ENCODE results near the gene RAVER2. TPM values are rescaled to one million over a fixed set of nuclear protein-coding genes. Genes with fewer than 3 reads are reported as not detected.

RAVER2 gene
- total RNA-seq, 2 experiments from 2014 or later, result 0.08 TPM; not detected in 1

GRCh38 chr1:64839732-64840405 lies 95.0 kb downstream of the RAVER2 start:
- Histone ChIP-seq H3K27ac (ENCODE audit: low read depth, low read length, poor library complexity, severe bottlenecking) (no peak overlapping the region), H3K4me3 (ENCODE audit: low read depth, low read length, poor library complexity, severe bottlenecking) (no peak overlapping the region), H3K4me2 (ENCODE audit: low read length) (no peak overlapping the region), H3K9me2 (ENCODE audit: insufficient read depth, low read length) (no peaks in the 10 kb centered on the region), H4K20me1 (ENCODE audit: insufficient read depth, low read length) (no peaks in the 10 kb centered on the region), H3K9me3 (ENCODE audit: low read length) (no peaks in the 10 kb centered on the region), H3K4me1 (ENCODE audit: insufficient read depth, low read length, poor library complexity, severe bottlenecking) (peaks cover 7% of the 10 kb centered on the region), H3K79me2 (ENCODE audit: insufficient read depth, low read depth, low read length) (no peaks in the 10 kb centered on the region), H3K36me3 (ENCODE audit: insufficient read depth, low read length) (peaks cover 89% of the 10 kb centered on the region), H2AFZ (ENCODE audit: low read length) (no peak overlapping the region)
- no peak for DNase-seq (ENCODE audit: low spot score)
- intact Hi-C loops (cut with micrococcal nuclease; ENCODE audit: unreplicated experiment), result no loop called here
- no TSS peak for BruUV-seq (replicated peaks)
- CTCF ChIA-PET (ENCODE audit: unreplicated experiment), result no interaction called here
- TF ChIP-seq EZH2phosphoT487 (IDR thresholded peaks at IDR 0.05; ENCODE audit: borderline replicate concordance, low read depth, low read length) (no peak), CTCF (conservative IDR thresholded peaks at IDR 0.05; ENCODE audit: low read length) (no peak)
- POLR2A ChIA-PET, result interaction anchor here (0.6 to 0.7 kb wide), 3 partner anchors 123 to 160 kb away, joined by 3 to 6 read pairs (median 3); no protein-coding TSS in a partner anchor

- POLR2A ChIA-PET, result interaction anchor here (0.7 kb wide), 1 partner anchor 1301 kb away, joined by 3 read pairs; no protein-coding TSS in a partner anchor
- H3K79me2 ChIP-seq (ENCODE audit: insufficient read depth, low read depth, low read length), result no peaks in the 10 kb centered on the region
Observed at GRCh38 chr1:64841330-64842065, 96.6 kb downstream of the RAVER2 start.

More at GRCh38 chr1:64841330-64842065, 96.6 kb downstream of the RAVER2 start:
- H3K4me2 ChIP-seq (ENCODE audit: low read length), result no peak overlapping the region
- no peaks in the 10 kb centered on the region for H4K20me1 ChIP-seq (ENCODE audit: insufficient read depth, low read length)
- no TSS peak for BruUV-seq (replicated peaks)
- no peaks in the 10 kb centered on the region for H3K9me2 ChIP-seq (ENCODE audit: insufficient read depth, low read length)
- peaks cover 7% of the 10 kb centered on the region for H3K4me1 ChIP-seq (ENCODE audit: insufficient read depth, low read length, poor library complexity, severe bottlenecking)
- no peak overlapping the region for H2AFZ ChIP-seq (ENCODE audit: low read length)
- no peak overlapping the region for H3K4me3 ChIP-seq (ENCODE audit: low read depth, low read length, poor library complexity, severe bottlenecking)
- no peak for TF ChIP-seq CTCF (conservative IDR thresholded peaks at IDR 0.05; ENCODE audit: low read length)
- TF ChIP-seq EZH2phosphoT487 (IDR thresholded peaks at IDR 0.05; ENCODE audit: borderline replicate concordance, low read depth, low read length), result no peak
- DNase-seq (ENCODE audit: low spot score), result no peak
- CTCF ChIA-PET (ENCODE audit: unreplicated experiment), result no interaction called here
- H3K36me3 ChIP-seq (ENCODE audit: insufficient read depth, low read length), result peaks cover 87% of the 10 kb centered on the region
- no peak overlapping the region for H3K27ac ChIP-seq (ENCODE audit: low read depth, low read length, poor library complexity, severe bottlenecking)
- no peaks in the 10 kb centered on the region for H3K9me3 ChIP-seq (ENCODE audit: low read length)
- intact Hi-C loops (cut with micrococcal nuclease; ENCODE audit: unreplicated experiment), result no loop called here
